Neuronal stem cell (in vitro differentiated cells): ENCODE results near the gene COL5A1.
"Not testable (repeated sequence)": the region's sequence is repeated elsewhere in the genome, so short reads cannot be mapped to it uniquely, and the experiment has no call there.

Experiments used
- DNase-seq: peaks from one replicate; pipeline ENCODE4 v3.0.0-alpha.2; 2013; ENCODE audit warnings: low spot score
- H2AFZ ChIP-seq: one replicate; pipeline ENCODE4 v1.6.1; 2013; ENCODE audit warnings: mild to moderate bottlenecking, low read length, inconsistent platforms
- H2AK5ac ChIP-seq: 2 replicates; pipeline ENCODE4 v1.6.1; 2013; ENCODE audit warnings: low read depth, mild to moderate bottlenecking, inconsistent platforms, low read length, moderate library complexity, mixed read lengths
- H2BK120ac ChIP-seq: 2 replicates; pipeline ENCODE4 v1.6.1; 2013; ENCODE audit warnings: low read depth, mild to moderate bottlenecking, inconsistent platforms, low read length, moderate library complexity, mixed read lengths
- H2BK12ac ChIP-seq: one replicate; pipeline ENCODE4 v1.6.1; 2013; ENCODE audit warnings: low read length, inconsistent platforms
- H2BK15ac ChIP-seq: 2 replicates; pipeline ENCODE4 v1.6.1; 2013; ENCODE audit warnings: mild to moderate bottlenecking, low read length, inconsistent platforms, mixed read lengths
- H2BK5ac ChIP-seq: one replicate; pipeline ENCODE4 v1.6.1; 2013; ENCODE audit warnings: inconsistent platforms, mild to moderate bottlenecking, low read length, moderate library complexity
- H3K14ac ChIP-seq: one replicate; pipeline ENCODE4 v1.6.1; 2013; ENCODE audit warnings: low read length, inconsistent platforms
- H3K18ac ChIP-seq: 2 replicates; pipeline ENCODE4 v1.6.1; 2013; ENCODE audit warnings: low read length, inconsistent platforms
- H3K23ac ChIP-seq: 2 replicates; pipeline ENCODE4 v1.6.1; 2013; ENCODE audit warnings: low read depth, mild to moderate bottlenecking, mixed read lengths, low read length, inconsistent platforms; ENCODE audit not compliant: poor library complexity
- H3K27ac ChIP-seq: replicated peaks from 3 replicates; pipeline ENCODE4 v1.5.1; 2013; ENCODE audit warnings: low read length, inconsistent platforms
- H3K27me3 ChIP-seq, 3 experiments: 2 replicates each; pipeline ENCODE4 v1.6.1; 2013; ENCODE audit warnings: low read length in 3 of 3, mild to moderate bottlenecking in 2 of 3, inconsistent platforms in 1 of 3, low read depth in 1 of 3, mixed read lengths in 1 of 3, moderate library complexity in 1 of 3; ENCODE audit not compliant: control insufficient read depth in 3 of 3, insufficient read depth in 3 of 3
- H3K36me3 ChIP-seq, 2 donors: replicated peaks in 1 of 2; 2 replicates each; pipeline ENCODE4 v1.6.1; 2013; ENCODE audit warnings: low read length in 2 of 2; ENCODE audit not compliant: control insufficient read depth in 2 of 2, insufficient read depth in 2 of 2
- H3K4ac ChIP-seq: 2 replicates; pipeline ENCODE4 v1.6.1; 2013; ENCODE audit warnings: inconsistent platforms, mild to moderate bottlenecking, low read length, moderate library complexity
- H3K4me1 ChIP-seq, 2 donors: 1 replicate in 1 of 2; 2 replicates in 1 of 2; pipeline ENCODE4 v1.6.1; 2013; ENCODE audit warnings: low read length in 2 of 2, low read depth in 1 of 2; ENCODE audit not compliant: control insufficient read depth in 2 of 2, insufficient read depth in 1 of 2
- H3K4me2 ChIP-seq: one replicate; pipeline ENCODE4 v1.6.1; 2013; ENCODE audit warnings: mild to moderate bottlenecking, low read length, inconsistent platforms; ENCODE audit not compliant: insufficient read depth, poor library complexity, severe bottlenecking
- H3K4me3 ChIP-seq, 2 donors: 2 replicates each; pipeline ENCODE4 v1.5.1; 2013; ENCODE audit warnings: low read length in 2 of 2, mild to moderate bottlenecking in 2 of 2, inconsistent platforms in 1 of 2, moderate library complexity in 1 of 2
- H3K79me1 ChIP-seq: one replicate; pipeline ENCODE4 v1.6.1; 2013; ENCODE audit warnings: low read depth, mild to moderate bottlenecking, inconsistent platforms, low read length, moderate library complexity
- H3K9ac ChIP-seq: one replicate; pipeline ENCODE4 v1.6.1; 2013; ENCODE audit warnings: mild to moderate bottlenecking, low read depth, low read length, inconsistent platforms; ENCODE audit not compliant: poor library complexity
- H3K9me3 ChIP-seq, 2 donors: replicated peaks in 1 of 2; 2 replicates each; pipeline versions ENCODE3 to v1.6.1; 2013; ENCODE audit warnings: low read length in 2 of 2, mild to moderate bottlenecking in 2 of 2, inconsistent platforms in 1 of 2, low read depth in 1 of 2, mixed read lengths in 1 of 2, moderate library complexity in 1 of 2; ENCODE audit not compliant: control insufficient read depth in 2 of 2, insufficient read depth in 1 of 2
- H4K8ac ChIP-seq: one replicate; pipeline ENCODE4 v1.6.1; 2013; ENCODE audit warnings: low read depth, mild to moderate bottlenecking, inconsistent platforms, low read length, moderate library complexity
- H4K91ac ChIP-seq: one replicate; pipeline ENCODE4 v1.6.1; 2013; ENCODE audit warnings: low read length, low read depth, mild to moderate bottlenecking, inconsistent platforms; ENCODE audit not compliant: poor library complexity
- WGBS, 2 donors: extraction: QIAGEN DNeasy Blood & Tissue Kit; methylation state at CpG; one replicate each; pipeline ENCODE4 v1.1.7; 2013; ENCODE audit warnings: missing lambda C conversion rate in 2 of 2, mixed read lengths in 1 of 2; ENCODE audit not compliant: insufficient read length in 2 of 2, insufficient replicate concordance in 1 of 2; ENCODE audit errors: extremely low coverage in 2 of 2; 5-methylcytosine and 5-hydroxymethylcytosine counted together

Gene COL5A1

DNA sequence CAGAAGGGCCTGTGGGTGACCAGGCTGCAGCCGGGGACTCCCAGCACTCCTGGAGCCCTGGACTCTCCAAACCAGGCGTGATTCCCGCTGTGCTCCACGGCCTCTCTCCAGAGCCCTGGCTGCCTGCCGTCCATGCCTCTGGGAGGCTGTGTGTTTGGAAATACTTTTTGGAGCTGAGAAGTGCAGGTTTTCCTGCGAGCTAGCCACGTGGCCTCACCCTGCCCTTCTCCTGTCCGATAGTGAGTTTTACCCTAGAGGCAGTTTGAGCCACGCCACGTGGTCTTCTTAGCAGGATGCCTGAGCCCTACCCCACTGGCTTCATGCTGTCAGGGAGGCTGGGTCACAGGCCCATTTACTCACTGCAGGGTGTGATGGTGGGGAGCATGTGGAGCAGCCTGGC, 71.3 kb downstream of the COL5A1 start:
- Histone ChIP-seq H2AFZ (no peak overlapping the region), H3K27me3 (no peaks in the 10 kb centered on the region), H2BK15ac (no peak overlapping the region), H3K23ac (no peak overlapping the region), H3K4ac (no peak overlapping the region), H3K4me2 (no peak overlapping the region), H3K4me1 (no peaks in the 10 kb centered on the region), H3K9me3 (peaks cover 0 to 3% of the 10 kb centered on the region in 2 donors), H3K9ac (no peak overlapping the region), H4K91ac (no peak overlapping the region), H3K36me3 (no peaks in the 10 kb centered on the region), H4K8ac (no peak overlapping the region), H3K18ac (peak overlapping the region; percentile 19), H3K14ac (peak overlapping the region; percentile 82), H3K27ac (no peak overlapping the region), H2BK12ac (no peak overlapping the region), H2AK5ac (peak overlapping the region; percentile 61), H3K4me3 (peak overlapping the region in 1 of 2 donors; percentile 35), H3K79me1 (peaks cover 5% of the 10 kb centered on the region), H2BK120ac (no peak overlapping the region), H2BK5ac (no peak overlapping the region)
- DNase-seq: no peak
- no CpG with 5 or more reads among the region's 10 CpGs for WGBS, 2 donors

- H4K91ac ChIP-seq, H2BK15ac ChIP-seq, H3K27ac ChIP-seq: not testable (repeated sequence)
Measured at GRCh38 chr9:134715536-134715935, 73.9 kb downstream of the COL5A1 start.

GRCh38 chr9:134716067-134716466, 74.5 kb downstream of the COL5A1 start:
- Histone ChIP-seq H2BK120ac (no peak overlapping the region), H3K9me3 (peaks cover 0 to 2% of the 10 kb centered on the region in 2 donors), H2BK15ac (no peak overlapping the region), H3K4me2 (no peak overlapping the region), H2BK12ac (no peak overlapping the region), H3K23ac (peak overlapping the region; percentile 78), H3K4me3 (no peak overlapping the region), H3K36me3 (no peaks in the 10 kb centered on the region), H3K4ac (no peak overlapping the region), H2AK5ac (no peak overlapping the region), H3K14ac (no peak overlapping the region), H4K8ac (no peak overlapping the region), H3K9ac (no peak overlapping the region), H3K18ac (peak overlapping the region; percentile 19), H3K79me1 (peaks cover 7% of the 10 kb centered on the region), H2AFZ (no peak overlapping the region), H3K27ac (no peak overlapping the region), H3K4me1 (peaks cover 0 to 3% of the 10 kb centered on the region in 2 donors), H2BK5ac (no peak overlapping the region), H3K27me3 (no peaks in the 10 kb centered on the region), H4K91ac (no peak overlapping the region)
- no peak for DNase-seq
- no CpG with 5 or more reads among the region's 8 CpGs for WGBS, 2 donors

More at GRCh38 chr9:134715536-134715935, 73.9 kb downstream of the COL5A1 start:
- not testable (repeated sequence) for H3K14ac ChIP-seq, H3K27me3 ChIP-seq, H2BK12ac ChIP-seq, H2AK5ac ChIP-seq, H3K4me3 ChIP-seq, H3K4me1 ChIP-seq, H3K9ac ChIP-seq, H3K4me2 ChIP-seq, H3K23ac ChIP-seq, H4K8ac ChIP-seq, H3K36me3 ChIP-seq, H2BK5ac ChIP-seq, DNase-seq, H2BK120ac ChIP-seq, H2AFZ ChIP-seq, H3K4ac ChIP-seq, H3K18ac ChIP-seq, H3K9me3 ChIP-seq, H3K79me1 ChIP-seq
- WGBS, 2 donors: no CpG with 5 or more reads among the region's 5 CpGs

DNA sequence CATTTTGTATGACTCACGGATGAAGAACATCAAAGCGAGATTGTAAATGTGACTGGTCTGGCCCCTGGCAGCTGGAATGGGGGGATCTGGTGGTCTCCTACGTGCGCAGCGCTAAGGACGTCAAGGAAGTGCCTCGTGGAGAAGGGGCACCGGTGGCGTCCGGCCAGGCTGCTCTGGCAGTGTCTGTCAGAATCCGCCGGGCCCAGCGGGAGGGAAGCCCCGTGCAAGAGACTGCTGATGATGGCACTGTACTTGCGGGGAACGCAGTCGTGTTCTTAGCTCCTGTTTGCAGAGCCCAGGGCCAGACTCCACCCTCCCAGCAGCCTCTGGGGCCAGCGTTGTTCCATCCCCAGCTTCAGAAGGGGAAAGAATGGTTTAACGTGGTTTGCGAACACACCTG, 75.5 kb downstream of the COL5A1 start:
- H3K9ac ChIP-seq: no peak overlapping the region
- peak overlapping the region; percentile 48 for H3K23ac ChIP-seq
- no peak overlapping the region for H2BK120ac ChIP-seq
- no peak overlapping the region for H3K4ac ChIP-seq
- no CpG with 5 or more reads among the region's 20 CpGs for WGBS, 2 donors
- no peak overlapping the region for H4K91ac ChIP-seq
- no peak overlapping the region for H3K18ac ChIP-seq
- H3K4me2 ChIP-seq: no peak overlapping the region
- no peak overlapping the region for H2BK15ac ChIP-seq
- no peak overlapping the region for H3K14ac ChIP-seq
- no peak overlapping the region for H2AK5ac ChIP-seq
- no peaks in the 10 kb centered on the region for H3K27me3 ChIP-seq
- peak overlapping the region; percentile 89 for H4K8ac ChIP-seq
- no peak overlapping the region for H2AFZ ChIP-seq
- H3K79me1 ChIP-seq: peaks cover 7% of the 10 kb centered on the region
- no peak overlapping the region for H3K27ac ChIP-seq
- peaks cover 0 to 3% of the 10 kb centered on the region in 2 donors for H3K4me1 ChIP-seq
- no peaks in the 10 kb centered on the region for H3K36me3 ChIP-seq
- H3K9me3 ChIP-seq: peaks cover 0 to 2% of the 10 kb centered on the region in 2 donors
- no peak for DNase-seq
- no peak overlapping the region for H3K4me3 ChIP-seq
- H2BK5ac ChIP-seq: no peak overlapping the region
- no peak overlapping the region for H2BK12ac ChIP-seq
